Ascending aorta (tissue), 2 donors: ENCODE data around the gene MLNR. TPM values are rescaled to one million over a fixed set of nuclear protein-coding genes. Genes with fewer than 3 reads are reported as not detected.
A peak's percentile ranks its signal among the peaks of the same experiment; 100 is the strongest.

Experiments used
- DNase-seq, 2 donors: peaks; one replicate each; pipeline ENCODE4 v3.0.0-alpha.2; 2019; ENCODE audit warnings: low spot score in 2 of 2
- H3K27ac ChIP-seq, 2 donors: fragments of 200-600 bp; sonication (generic); one replicate each; pipeline ENCODE4 v1.5.1; 2016 to 2017; ENCODE audit warnings: mild to moderate bottlenecking in 1 of 2
- H3K27me3 ChIP-seq: fragments of 200-600 bp; sonication (generic); one replicate; pipeline ENCODE4 v1.5.1; 2017
- H3K36me3 ChIP-seq, 2 donors: fragments of 200-600 bp; sonication (generic); one replicate each; pipeline ENCODE4 v1.5.1; 2016
- H3K4me1 ChIP-seq, 2 donors: fragments of 200-600 bp; sonication (generic); one replicate each; pipeline ENCODE4 v1.5.1; 2016 to 2017; ENCODE audit warnings: mild to moderate bottlenecking in 1 of 2
- H3K4me3 ChIP-seq, 2 donors: fragments of 200-600 bp; sonication (generic); one replicate each; pipeline ENCODE4 v1.5.1; 2016 to 2017; ENCODE audit warnings: mild to moderate bottlenecking in 1 of 2
- H3K9me3 ChIP-seq, 2 donors: fragments of 200-600 bp; sonication (generic); one replicate each; pipeline ENCODE4 v1.5.1; 2016
- intact Hi-C: fragments of 100-400 bp; cut with DNase I; formaldehyde crosslinking; loops from one replicate; pipeline ENCODE4 v1.15.1; 2023
- total RNA-seq: library from RNA; depleted of rRNA; stranded (reverse); fragments of >200 nt; gene quantifications from one replicate; pipeline ENCODE4 v1.1.0, GENCODE V29; 2016
- TF ChIP-seq, protein P1 (sequence below), 3 experiments: fragments of 200-600 bp in 2 of 3; fragments of 450-650 bp in 1 of 3; sonication (generic) in 2 of 3; IDR thresholded peaks; one replicate each; pipeline ENCODE4 v1.5.1; 2016 to 2019; ENCODE audit warnings: antibody characterized with exemption in 3 of 3, mild to moderate bottlenecking in 1 of 3, moderate library complexity in 1 of 3

MLNR gene, protein sequence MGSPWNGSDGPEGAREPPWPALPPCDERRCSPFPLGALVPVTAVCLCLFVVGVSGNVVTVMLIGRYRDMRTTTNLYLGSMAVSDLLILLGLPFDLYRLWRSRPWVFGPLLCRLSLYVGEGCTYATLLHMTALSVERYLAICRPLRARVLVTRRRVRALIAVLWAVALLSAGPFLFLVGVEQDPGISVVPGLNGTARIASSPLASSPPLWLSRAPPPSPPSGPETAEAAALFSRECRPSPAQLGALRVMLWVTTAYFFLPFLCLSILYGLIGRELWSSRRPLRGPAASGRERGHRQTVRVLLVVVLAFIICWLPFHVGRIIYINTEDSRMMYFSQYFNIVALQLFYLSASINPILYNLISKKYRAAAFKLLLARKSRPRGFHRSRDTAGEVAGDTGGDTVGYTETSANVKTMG
- total RNA-seq: not detected

DNA sequence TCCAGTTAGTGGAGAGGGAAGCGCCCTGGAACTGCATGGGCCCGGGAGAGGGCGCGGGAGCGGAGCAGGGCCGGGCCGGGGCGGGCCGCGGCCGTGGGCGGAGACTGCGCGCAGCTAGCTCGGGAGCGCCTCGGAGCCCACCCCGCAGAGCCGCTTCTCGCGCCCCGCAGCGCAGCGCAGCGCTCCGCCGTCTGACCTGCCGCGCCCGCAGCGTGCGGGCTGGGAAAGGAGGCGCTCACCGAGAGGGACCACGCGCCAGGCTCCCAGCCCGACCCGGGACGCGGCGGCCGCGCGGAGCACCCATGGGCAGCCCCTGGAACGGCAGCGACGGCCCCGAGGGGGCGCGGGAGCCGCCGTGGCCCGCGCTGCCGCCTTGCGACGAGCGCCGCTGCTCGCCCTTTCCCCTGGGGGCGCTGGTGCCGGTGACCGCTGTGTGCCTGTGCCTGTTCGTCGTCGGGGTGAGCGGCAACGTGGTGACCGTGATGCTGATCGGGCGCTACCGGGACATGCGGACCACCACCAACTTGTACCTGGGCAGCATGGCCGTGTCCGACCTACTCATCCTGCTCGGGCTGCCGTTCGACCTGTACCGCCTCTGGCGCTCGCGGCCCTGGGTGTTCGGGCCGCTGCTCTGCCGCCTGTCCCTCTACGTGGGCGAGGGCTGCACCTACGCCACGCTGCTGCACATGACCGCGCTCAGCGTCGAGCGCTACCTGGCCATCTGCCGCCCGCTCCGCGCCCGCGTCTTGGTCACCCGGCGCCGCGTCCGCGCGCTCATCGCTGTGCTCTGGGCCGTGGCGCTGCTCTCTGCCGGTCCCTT lies at the start of gene MLNR:
TSS of gene MLNR (plus strand) at position 303 of the 820 bp plus-strand sequence. CDS start at position 303, 0 bp downstream.
- no peaks in the 10 kb centered on the region for H3K9me3 ChIP-seq
- intact Hi-C loops: no loop called here
- no peaks in the 10 kb centered on the region for H3K4me1 ChIP-seq
- H3K27ac ChIP-seq: no peak within 1 kb of the TSS
- H3K36me3 ChIP-seq: no peaks in the 10 kb centered on the region
- TF ChIP-seq, protein P1, sequence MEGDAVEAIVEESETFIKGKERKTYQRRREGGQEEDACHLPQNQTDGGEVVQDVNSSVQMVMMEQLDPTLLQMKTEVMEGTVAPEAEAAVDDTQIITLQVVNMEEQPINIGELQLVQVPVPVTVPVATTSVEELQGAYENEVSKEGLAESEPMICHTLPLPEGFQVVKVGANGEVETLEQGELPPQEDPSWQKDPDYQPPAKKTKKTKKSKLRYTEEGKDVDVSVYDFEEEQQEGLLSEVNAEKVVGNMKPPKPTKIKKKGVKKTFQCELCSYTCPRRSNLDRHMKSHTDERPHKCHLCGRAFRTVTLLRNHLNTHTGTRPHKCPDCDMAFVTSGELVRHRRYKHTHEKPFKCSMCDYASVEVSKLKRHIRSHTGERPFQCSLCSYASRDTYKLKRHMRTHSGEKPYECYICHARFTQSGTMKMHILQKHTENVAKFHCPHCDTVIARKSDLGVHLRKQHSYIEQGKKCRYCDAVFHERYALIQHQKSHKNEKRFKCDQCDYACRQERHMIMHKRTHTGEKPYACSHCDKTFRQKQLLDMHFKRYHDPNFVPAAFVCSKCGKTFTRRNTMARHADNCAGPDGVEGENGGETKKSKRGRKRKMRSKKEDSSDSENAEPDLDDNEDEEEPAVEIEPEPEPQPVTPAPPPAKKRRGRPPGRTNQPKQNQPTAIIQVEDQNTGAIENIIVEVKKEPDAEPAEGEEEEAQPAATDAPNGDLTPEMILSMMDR (IDR thresholded peaks at IDR 0.05): no peak
- DNase-seq: no peak
- peak within 1 kb of the TSS; percentile 54 to 55 for H3K4me3 ChIP-seq
- H3K27me3 ChIP-seq: peaks cover 7% of the 10 kb centered on the region

DNA sequence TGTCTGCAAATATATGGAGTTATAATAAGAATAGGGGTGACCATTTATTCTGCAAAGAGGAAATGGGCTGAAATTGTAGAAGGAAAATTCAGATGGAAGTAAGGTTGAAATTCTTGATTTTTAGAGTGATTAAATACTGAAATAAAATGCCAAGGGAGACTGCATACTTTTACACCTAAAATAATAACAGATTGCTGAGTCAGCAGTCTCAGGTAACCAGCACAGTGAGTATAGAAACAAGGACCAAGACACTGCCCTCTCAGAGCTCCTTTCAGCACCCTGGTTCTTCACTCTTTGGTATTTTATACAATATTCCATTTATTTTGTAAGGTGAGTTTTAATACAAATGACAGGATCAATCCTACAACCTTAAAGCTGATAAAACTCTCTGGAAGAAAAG lies 48.8 kb upstream of the MLNR start:
- TF ChIP-seq, protein P1 (IDR thresholded peaks at IDR 0.05): no peak
- peaks cover 12 to 38% of the 10 kb centered on the region in 2 donors for H3K36me3 ChIP-seq
- intact Hi-C loops: no loop called here
- no peaks in the 10 kb centered on the region for H3K27me3 ChIP-seq
- H3K9me3 ChIP-seq: no peaks in the 10 kb centered on the region
- no peak overlapping the region for H3K4me3 ChIP-seq
- H3K27ac ChIP-seq: no peak overlapping the region
- no peaks in the 10 kb centered on the region for H3K4me1 ChIP-seq
- no peak for DNase-seq

DNA sequence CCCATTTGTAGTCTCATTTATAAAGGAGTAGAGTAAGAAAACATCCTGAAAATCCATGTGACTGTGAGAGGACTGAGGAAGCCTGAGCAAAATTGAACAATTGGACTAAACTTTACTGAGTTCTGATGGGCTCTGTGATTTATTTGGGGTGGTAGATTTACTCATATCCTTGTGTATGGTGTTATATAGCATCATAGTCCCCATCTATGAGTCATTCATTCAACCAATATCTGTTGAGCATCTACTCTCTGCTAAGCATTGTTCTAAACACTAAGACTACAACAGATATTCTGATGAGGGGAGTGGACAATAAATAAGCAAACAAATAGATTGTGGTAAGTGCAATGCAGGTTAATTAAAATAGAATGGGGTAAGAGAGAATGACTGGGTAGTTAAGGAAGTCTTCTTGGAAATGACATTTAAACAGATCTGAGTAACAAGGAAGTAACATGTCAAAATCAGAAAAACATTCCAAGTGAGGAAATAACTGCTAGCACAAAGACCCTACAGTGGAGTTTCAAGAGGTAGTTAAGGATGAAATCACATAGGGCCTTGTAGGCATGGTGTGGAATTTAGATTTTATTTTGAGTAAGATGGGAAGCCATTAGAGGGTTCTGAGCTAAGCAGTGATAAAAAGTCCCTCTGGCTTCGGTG lies 36.3 kb upstream of the MLNR start:
- Histone ChIP-seq H3K27ac (no peak overlapping the region), H3K4me1 (no peaks in the 10 kb centered on the region), H3K27me3 (no peaks in the 10 kb centered on the region), H3K9me3 (no peaks in the 10 kb centered on the region), H3K36me3 (peaks cover 18 to 58% of the 10 kb centered on the region in 2 donors), H3K4me3 (no peak overlapping the region)
- no peak for DNase-seq
- intact Hi-C loops: no loop called here
- TF ChIP-seq, protein P1 (IDR thresholded peaks at IDR 0.05): no peak

DNA sequence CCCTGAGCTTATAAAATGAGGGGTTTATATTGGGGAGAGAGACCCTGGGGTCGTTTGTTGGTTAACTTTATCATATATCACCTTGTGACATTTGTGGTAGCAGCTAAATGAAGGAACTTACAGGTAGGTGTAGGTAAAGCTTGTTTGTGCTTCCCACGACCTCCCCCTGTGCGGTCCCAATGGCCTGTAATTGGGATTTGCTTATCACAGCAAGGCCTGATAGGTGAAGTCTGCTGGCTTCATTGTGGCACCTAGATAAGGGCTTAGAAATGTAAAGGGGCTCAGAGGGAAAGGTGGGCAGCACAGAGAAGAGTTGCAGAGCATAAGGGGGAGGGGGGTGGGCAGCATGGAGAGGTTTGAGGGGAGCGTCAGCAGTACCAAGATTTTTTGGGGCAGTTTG lies 35.5 kb upstream of the MLNR start:
- no peak overlapping the region for H3K4me3 ChIP-seq
- no peaks in the 10 kb centered on the region for H3K9me3 ChIP-seq
- intact Hi-C loops: no loop called here
- DNase-seq: no peak
- no peaks in the 10 kb centered on the region for H3K27me3 ChIP-seq
- H3K4me1 ChIP-seq: no peaks in the 10 kb centered on the region
- TF ChIP-seq, protein P1 (IDR thresholded peaks at IDR 0.05): no peak
- no peak overlapping the region for H3K27ac ChIP-seq
- peaks cover 26 to 58% of the 10 kb centered on the region in 2 donors for H3K36me3 ChIP-seq

DNA sequence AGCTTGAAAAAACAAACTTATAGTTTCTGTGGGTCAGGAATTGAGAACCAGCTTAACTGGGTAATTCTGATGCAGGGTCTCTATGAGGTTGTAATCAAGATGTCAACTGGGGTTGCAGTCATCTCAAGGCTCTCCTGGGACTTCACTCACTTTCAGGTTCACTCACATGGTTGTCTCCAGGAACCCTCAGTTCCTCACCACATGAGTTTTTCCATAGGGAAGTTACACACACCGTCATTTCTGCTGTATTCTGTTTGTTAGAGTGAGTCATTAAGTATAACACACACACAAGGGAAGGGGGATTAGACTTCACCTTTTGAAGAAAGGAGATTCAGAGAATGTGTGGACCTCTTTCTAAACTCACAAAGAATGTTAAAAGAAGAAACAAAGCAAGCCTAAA lies 34.9 kb upstream of the MLNR start:
- TF ChIP-seq, protein P1 (IDR thresholded peaks at IDR 0.05): no peak
- H3K36me3 ChIP-seq: peaks cover 29 to 63% of the 10 kb centered on the region in 2 donors
- no peak for DNase-seq
- no peak overlapping the region for H3K27ac ChIP-seq
- no peaks in the 10 kb centered on the region for H3K27me3 ChIP-seq
- no peaks in the 10 kb centered on the region for H3K4me1 ChIP-seq
- H3K9me3 ChIP-seq: no peaks in the 10 kb centered on the region
- intact Hi-C loops: no loop called here
- no peak overlapping the region for H3K4me3 ChIP-seq
